GM12878 (cell line): ENCODE measurements around the gene ZNF629. TPM values are rescaled to one million over a fixed set of nuclear protein-coding genes. Genes with fewer than 3 reads are reported as not detected.

Experiments
- ATAC-seq: fragments of 200-7000 bp; cut with Tn5 transposase; 3 replicates; pipeline ENCODE4 v1.9.1; 2020; ENCODE audit warnings: mild to moderate bottlenecking, moderate library complexity
- BruUV-seq: library from RNA; stranded (reverse); fragments of 400-500 nt; replicated peaks from 2 replicates; lab custom pipeline; 2021; lab: Mats Ljungman, UMichigan
- CTCF ChIA-PET: fragments of 300-600 bp; sonication (Branson Sonifier 250); formaldehyde crosslinking; extraction: SDS; loops from one replicate; lab custom pipeline; 2021; ENCODE audit warnings: inconsistent platforms; lab: Yijun Ruan, JAX
- POLR2A ChIA-PET: fragments of 350-600 bp; formaldehyde crosslinking; extraction: SDS; loops from one replicate; lab custom pipeline; 2021; ENCODE audit warnings: inconsistent platforms; lab: Charles Lee
- RAD21 ChIA-PET: fragments of 300-600 bp; sonication (Branson Sonifier 250); formaldehyde crosslinking; loops from one replicate; lab custom pipeline; 2023; ENCODE audit warnings: antibody characterized with exemption; ENCODE audit not compliant: unreplicated experiment; lab: Charles Lee
- SMC1A ChIA-PET: fragments of 300-600 bp; sonication (Branson Sonifier 250); formaldehyde crosslinking; loops from one replicate; lab custom pipeline; 2023; ENCODE audit not compliant: unreplicated experiment, uncharacterized antibody; lab: Charles Lee
- DNase-seq: peaks from one replicate; pipeline ENCODE4 v3.0.0-alpha.2; 2011; ENCODE audit warnings: low read depth, low spot score
- FAIRE-seq: peaks from 3 replicates; lab custom pipeline; 2011; peaks lifted over from hg19 to GRCh38; lab: Jason Lieb, UNC
- H2AFZ ChIP-seq: 2 replicates; pipeline ENCODE4 v1.6.0; 2011; ENCODE audit warnings: low read depth, low read length, control low read depth; ENCODE audit not compliant: control insufficient read depth
- H3K27ac ChIP-seq: 2 replicates; pipeline ENCODE4 v1.5.1; 2011; ENCODE audit warnings: control low read depth; ENCODE audit not compliant: control insufficient read depth, insufficient read depth
- H3K27me3 ChIP-seq, 2 experiments: replicated peaks in 1 of 2; 2 replicates each; pipeline versions ENCODE4 v1.6.0 to v1.6.1; 2011; ENCODE audit warnings: low read length in 1 of 2; ENCODE audit not compliant: control insufficient read depth in 2 of 2, insufficient read depth in 2 of 2
- H3K36me3 ChIP-seq, 2 experiments: 2 replicates each; pipeline ENCODE4 v1.5.1; 2011; ENCODE audit warnings: low read length in 1 of 2; ENCODE audit not compliant: control insufficient read depth in 2 of 2, insufficient read depth in 2 of 2
- H3K4me1 ChIP-seq: 2 replicates; pipeline ENCODE4 v1.6.1; 2011; ENCODE audit warnings: mild to moderate bottlenecking, low read length, moderate library complexity, mixed read lengths; ENCODE audit not compliant: control insufficient read depth, insufficient read depth
- H3K4me2 ChIP-seq: 2 replicates; pipeline ENCODE4 v1.6.0; 2011; ENCODE audit warnings: control low read depth; ENCODE audit not compliant: control insufficient read depth, insufficient read depth
- H3K4me3 ChIP-seq: fragments of 200-600 bp; sonication (generic); 2 replicates; pipeline ENCODE4 v1.5.1; 2016
- H3K79me2 ChIP-seq: 2 replicates; pipeline ENCODE4 v1.6.0; 2011; ENCODE audit warnings: low read length; ENCODE audit not compliant: control insufficient read depth, insufficient read depth
- H3K9ac ChIP-seq: 2 replicates; pipeline ENCODE4 v1.8.0; 2011; ENCODE audit warnings: low read length, control low read depth, mixed read lengths; ENCODE audit not compliant: control insufficient read depth, insufficient read depth
- H3K9me3 ChIP-seq: replicated peaks from 3 replicates; pipeline ENCODE4 v1.5.1; 2011; ENCODE audit warnings: mild to moderate bottlenecking, low read length; ENCODE audit not compliant: control insufficient read depth, insufficient read depth
- H4K20me1 ChIP-seq: 2 replicates; pipeline ENCODE4 v1.6.0; 2011; ENCODE audit not compliant: control insufficient read depth, insufficient read depth
- BCL11A ChIP-seq: IDR thresholded peaks from 2 replicates; pipeline ENCODE4 v1.6.1; 2011; ENCODE audit warnings: low read depth, low read length
- BCL3 ChIP-seq: IDR thresholded peaks from 2 replicates; pipeline ENCODE4 v1.6.1; 2011; ENCODE audit warnings: borderline replicate concordance, low read depth, mild to moderate bottlenecking, moderate library complexity, low read length; ENCODE audit not compliant: insufficient read depth, poor library complexity, severe bottlenecking
- CHD2 ChIP-seq: IDR thresholded peaks from 2 replicates; pipeline ENCODE4 v1.6.1; 2011; ENCODE audit warnings: low read depth, low read length, improper control_type of control experiment, borderline replicate concordance
- CTCF ChIP-seq, 3 experiments: IDR thresholded peaks in 2 of 3; conservative IDR thresholded peaks in 1 of 3; 2 replicates each; pipeline ENCODE4 v1.5.1; 2011; ENCODE audit warnings: low read depth in 3 of 3, low read length in 3 of 3, mild to moderate bottlenecking in 3 of 3, control low read depth in 2 of 3, moderate library complexity in 2 of 3, inconsistent platforms in 1 of 3, mixed read lengths in 1 of 3; ENCODE audit not compliant: control insufficient read depth in 2 of 3, insufficient read depth in 1 of 3; ENCODE audit errors: extremely low read depth in 1 of 3
- ELK1 ChIP-seq: IDR thresholded peaks from 2 replicates; pipeline ENCODE4 v1.6.1; 2012; ENCODE audit warnings: low read depth, low read length, improper control_type of control experiment
- KDM1A ChIP-seq: fragments of 200-600 bp; sonication (generic); IDR thresholded peaks from 2 replicates; pipeline ENCODE4 v1.6.1; 2016; ENCODE audit warnings: borderline replicate concordance
- MXI1 ChIP-seq: fragments of 150-350 bp; IDR thresholded peaks from 2 replicates; pipeline ENCODE4 v1.6.1; 2011; ENCODE audit warnings: low read depth, mild to moderate bottlenecking, inconsistent platforms, low read length, improper control_type of control experiment
- NFYB ChIP-seq: IDR thresholded peaks from 2 replicates; pipeline ENCODE4 v1.6.1; 2011; ENCODE audit warnings: low read depth, mild to moderate bottlenecking, low read length, improper control_type of control experiment, moderate library complexity; ENCODE audit not compliant: insufficient read depth
- PML ChIP-seq: IDR thresholded peaks from 2 replicates; pipeline ENCODE4 v1.6.1; 2012; ENCODE audit warnings: low read length, inconsistent platforms
- POLR2AphosphoS5 ChIP-seq: IDR thresholded peaks from 2 replicates; pipeline ENCODE4 v1.6.1; 2011; ENCODE audit warnings: mild to moderate bottlenecking, low read length, inconsistent platforms
- STAT3 ChIP-seq: IDR thresholded peaks from 2 replicates; pipeline ENCODE4 v1.6.1; 2011; ENCODE audit warnings: low read depth, low read length, improper control_type of control experiment
- TAF1 ChIP-seq: IDR thresholded peaks from 2 replicates; pipeline ENCODE4 v1.6.1; 2011; ENCODE audit warnings: mild to moderate bottlenecking, low read depth, low read length, borderline replicate concordance
- ZBTB4 ChIP-seq: fragments of 450-650 bp; formaldehyde crosslinking; IDR thresholded peaks from 2 replicates; pipeline ENCODE4 v1.4.0; 2022; ENCODE audit warnings: mild to moderate bottlenecking, moderate library complexity
- WGBS: methylation state at CpG from one replicate; pipeline ENCODE4 v1.1.6; 2016; ENCODE audit warnings: low lambda C conversion rate; ENCODE audit not compliant: insufficient replicate concordance, insufficient coverage; ENCODE audit errors: missing lambda C conversion rate; 5-methylcytosine and 5-hydroxymethylcytosine counted together
- in situ Hi-C: fragments of 300-500 bp; cut with MboI; formaldehyde crosslinking; loops from 9 replicates; pipeline ENCODE4 v1.14.3; 2018; ENCODE audit warnings: mixed read lengths
- intact Hi-C: fragments of 100-400 bp; cut with micrococcal nuclease; formaldehyde crosslinking; loops from one replicate; pipeline ENCODE4 v1.14.2; 2022; ENCODE audit not compliant: unreplicated experiment
- polyA plus RNA-seq, 11 experiments: library from polyadenylated mRNA; depleted of rRNA in 4 of 11; unstranded in 6 of 11; stranded (reverse) in 5 of 11; fragments of >200 nt; fragmentation: Nextera tagmentation in 4 of 11; fragmentation: Illumina TruSeq in 1 of 11; extraction: Ambion mirVana in 4 of 11; extraction: Trizol in 1 of 11; gene quantifications; 1 replicate in 1 of 11; 2 replicates in 10 of 11; pipeline versions ENCODE4 v1.2.1 to v1.2.3, GENCODE V29; 2011 to 2016; ENCODE audit warnings: inconsistent platforms in 2 of 11, missing spikeins in 2 of 11, low read depth in 1 of 11
- total RNA-seq, 4 experiments: library from RNA; depleted of rRNA in 3 of 4; stranded (reverse); fragments of >200 nt in 3 of 4; fragmentation: Illumina TruSeq in 1 of 4; extraction: Trizol in 1 of 4; gene quantifications; 2 replicates each; pipeline versions ENCODE4 v1.2.1 to v1.2.3, GENCODE V29; 2013 to 2021

The ZNF629 gene
- total and polyA plus RNA-seq, 10 of the 15 experiments (the other 5 are each of a cell fraction or from before 2014, with no cell fraction given) = 0.02 to 0.69 (median 0.40) TPM

- intact Hi-C loops = loop anchor here (2.0 kb wide), 1 partner anchor 67 kb away; no protein-coding TSS in a partner anchor
- peak within 1 kb of the TSS; percentile 71 for H3K27ac ChIP-seq
- H3K4me1 ChIP-seq = peaks cover 9% of the 10 kb centered on the region
- SMC1A ChIA-PET = interaction anchor here (0.7 to 1.6 kb wide), 6 partner anchors 11 to 126 kb away, joined by 3 to 4 read pairs (median 3); no protein-coding TSS in a partner anchor
- peaks cover 4 to 9% of the 10 kb centered on the region in 2 experiments; a peak in 3 of 4 replicates for H3K36me3 ChIP-seq
- FAIRE-seq = peak; percentile 100
- H2AFZ ChIP-seq = peak within 1 kb of the TSS; percentile 74
- 3% methylated on average over 48 of the region's 60 CpGs for WGBS
- peak within 1 kb of the TSS; percentile 89 for H3K4me3 ChIP-seq
- RAD21 ChIA-PET = interaction anchor here (0.6 to 1.8 kb wide), 7 partner anchors 34 to 326 kb away, joined by 3 to 6 read pairs (median 4); partner anchors contain the start of genes FBRS, ZNF646 and ZNF668
- in situ Hi-C loops = no loop called here
- CTCF ChIA-PET = interaction anchor here (0.7 to 1.9 kb wide), 7 partner anchors 27 to 194 kb away, joined by 3 to 9 read pairs (median 4); partner anchors contain the start of gene PRR14
- H3K79me2 ChIP-seq = peaks cover 18% of the 10 kb centered on the region
- no peaks in the 10 kb centered on the region for H3K27me3 ChIP-seq
- DNase-seq = peak; percentile 96
- peak; percentile 100 for ATAC-seq
- peak within 1 kb of the TSS; percentile 42 for H3K9ac ChIP-seq
- TSS peak; percentile 94 for BruUV-seq
- no peaks in the 10 kb centered on the region for H3K9me3 ChIP-seq
- POLR2A ChIA-PET = interaction anchor here (0.5 to 2.0 kb wide), 15 partner anchors 10 to 432 kb away, joined by 3 to 9 read pairs (median 4); partner anchors contain the start of genes KAT8 and SRCAP
- H3K4me2 ChIP-seq = peak within 1 kb of the TSS; percentile 82
- no peaks in the 10 kb centered on the region; the same call in 1 of the 2 replicates for H4K20me1 ChIP-seq
- peak; percentile 90 for TF ChIP-seq NFYB
- no peak for TF ChIP-seq STAT3
- peak; percentile 97 for TF ChIP-seq TAF1
- 0 out of 2 replicates have a peak, but pooled peaks have one; percentile 2 for TF ChIP-seq BCL11A
- TF ChIP-seq ELK1 = peak; percentile 21; the same call in 1 of the 2 replicates
- peak; percentile 12 for TF ChIP-seq BCL3
- TF ChIP-seq POLR2AphosphoS5 = peak; percentile 94
- TF ChIP-seq ZBTB4 = no peak
- peak; percentile 91 for TF ChIP-seq PML
- no peak for TF ChIP-seq CTCF (IDR thresholded peaks at IDR 0.05 in 2 of 3, conservative IDR thresholded peaks at IDR 0.05 in 1 of 3; ENCODE audit: control insufficient read depth in 2 of 3, extremely low read depth in 1 of 3, insufficient read depth in 1 of 3, low read depth in 3 of 3, low read length in 3 of 3)
- TF ChIP-seq CHD2 = peak; percentile 74
- peak; percentile 53 for TF ChIP-seq MXI1
- no peak for TF ChIP-seq KDM1A
These were observed 39.0 kb downstream of the ZNF629 start, which contains the start of gene PHKG2 for GRCh38 chr16:30747799-30748633. PHKG2 (plus strand) TSS chr16:30748425; CDS start chr16:30748821, 396 bp downstream.
